ENCODE data around the gene KIAA0232.
A peak's percentile ranks its signal among the peaks of the same experiment; 100 is the strongest.
"Not testable (repeated sequence)": the region's sequence is repeated elsewhere in the genome, so short reads cannot be mapped to it uniquely, and the experiment has no call there.

KIAA0232 gene

DNA sequence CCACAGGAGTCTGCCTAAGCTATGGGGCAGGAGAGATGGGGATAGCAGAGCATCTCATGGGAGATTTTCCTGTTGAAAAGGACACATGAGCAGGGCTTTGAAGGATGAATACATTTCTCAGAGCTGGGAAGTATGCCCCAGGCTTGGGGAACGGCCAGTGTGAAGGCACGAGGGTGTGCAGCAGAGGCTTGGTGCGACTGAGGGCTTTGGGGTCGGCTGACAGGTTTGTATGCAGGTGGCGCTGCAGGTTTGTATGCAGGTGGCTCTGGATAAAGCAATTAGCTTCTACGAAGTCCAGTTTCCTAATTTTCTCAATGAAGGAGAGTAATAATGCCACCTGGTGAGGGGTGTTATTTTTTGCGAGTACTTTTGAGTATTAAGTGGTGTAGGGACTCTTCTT lies 6.8 kb upstream of the KIAA0232 start:
- DNase-seq (ENCODE audit: low read depth, low spot score), result no peak

DNA sequence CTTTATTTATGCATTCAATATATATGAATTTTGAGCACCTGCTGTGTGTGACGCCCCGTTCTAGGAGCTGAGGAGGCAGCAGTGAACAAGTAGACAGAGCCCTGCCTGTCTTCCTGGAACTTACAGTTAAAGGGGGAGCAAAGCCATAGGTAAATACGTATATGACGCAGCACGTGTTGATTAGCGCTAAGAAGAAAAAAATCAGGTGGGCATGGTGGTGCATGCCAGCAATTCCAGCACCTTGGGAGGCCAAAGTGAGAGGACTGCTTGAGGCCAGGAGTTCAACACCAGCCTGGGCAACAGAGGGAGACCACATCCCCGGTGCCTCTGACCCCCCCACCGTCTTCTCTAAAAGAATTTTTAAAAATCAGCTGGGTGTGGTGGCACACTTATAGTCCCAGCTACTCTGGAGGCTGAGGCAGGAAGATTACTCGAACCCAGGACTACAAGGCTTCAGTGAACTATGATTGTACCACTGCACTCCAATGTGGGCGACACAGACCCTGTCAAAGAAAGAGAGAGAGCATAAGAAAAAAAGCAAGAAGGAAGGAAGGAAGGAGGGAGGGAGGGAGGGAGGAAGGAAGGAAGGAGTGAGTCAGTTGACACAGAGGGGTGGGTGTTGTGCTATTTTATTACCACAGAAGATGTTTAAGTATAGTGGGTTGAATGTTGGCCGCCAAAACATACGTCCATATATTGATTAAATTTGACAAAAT lies 5.4 kb upstream of the KIAA0232 start:
- no peak for DNase-seq (ENCODE audit: low read depth, low spot score)

DNA sequence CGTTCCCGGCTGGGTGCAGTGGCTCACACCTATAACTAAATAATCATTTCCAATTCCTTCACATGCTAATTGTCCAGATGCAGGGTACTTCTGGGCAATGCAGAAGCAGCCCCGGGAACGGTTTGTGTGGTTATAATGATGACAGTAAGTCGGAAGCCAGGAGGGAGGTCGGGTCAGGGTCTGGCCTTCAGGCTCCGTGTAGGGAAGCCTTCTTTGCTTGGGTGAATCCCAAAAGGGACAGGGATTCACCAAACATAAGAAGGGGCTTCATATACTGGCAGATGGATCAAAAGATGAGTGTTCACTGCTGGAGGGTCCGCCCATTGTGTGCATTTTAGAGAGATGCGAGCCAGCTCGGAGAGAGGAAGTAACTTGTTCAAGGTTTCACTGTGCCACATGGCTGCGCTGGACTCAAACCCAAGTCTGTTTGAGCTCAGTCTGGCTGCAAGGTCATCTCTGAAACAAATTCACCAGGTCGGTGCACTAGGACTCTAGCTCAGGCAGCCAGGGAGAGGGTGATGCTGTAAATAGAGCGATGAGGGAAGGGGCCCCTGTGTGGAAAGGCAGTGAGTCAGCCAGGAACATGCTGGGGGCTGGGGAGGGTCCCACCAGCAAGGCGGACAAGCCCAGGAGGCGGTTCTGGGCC lies 4.8 kb upstream of the KIAA0232 start:
- no peak for DNase-seq (ENCODE audit: low read depth, low spot score)

DNA sequence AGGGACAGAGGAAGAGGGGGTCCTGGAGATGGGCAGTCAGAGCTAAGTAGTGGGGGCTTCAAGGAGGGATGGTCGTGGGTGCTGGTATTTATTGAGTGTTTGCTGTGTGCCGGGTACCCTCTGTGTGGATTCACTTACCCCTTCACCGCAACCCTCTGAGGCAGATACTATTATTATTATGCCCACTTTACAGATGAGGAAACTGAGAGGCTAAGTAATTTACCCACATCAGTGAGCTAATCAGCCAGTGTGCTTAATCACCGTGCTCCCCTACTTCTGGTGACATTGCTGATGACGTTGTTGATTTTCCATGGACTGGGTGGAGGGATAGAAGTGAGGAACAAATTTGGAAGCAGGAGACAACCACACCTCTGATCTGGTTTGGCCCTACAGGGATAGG lies 4.1 kb upstream of the KIAA0232 start:
- no peak for DNase-seq (ENCODE audit: low read depth, low spot score)

DNA sequence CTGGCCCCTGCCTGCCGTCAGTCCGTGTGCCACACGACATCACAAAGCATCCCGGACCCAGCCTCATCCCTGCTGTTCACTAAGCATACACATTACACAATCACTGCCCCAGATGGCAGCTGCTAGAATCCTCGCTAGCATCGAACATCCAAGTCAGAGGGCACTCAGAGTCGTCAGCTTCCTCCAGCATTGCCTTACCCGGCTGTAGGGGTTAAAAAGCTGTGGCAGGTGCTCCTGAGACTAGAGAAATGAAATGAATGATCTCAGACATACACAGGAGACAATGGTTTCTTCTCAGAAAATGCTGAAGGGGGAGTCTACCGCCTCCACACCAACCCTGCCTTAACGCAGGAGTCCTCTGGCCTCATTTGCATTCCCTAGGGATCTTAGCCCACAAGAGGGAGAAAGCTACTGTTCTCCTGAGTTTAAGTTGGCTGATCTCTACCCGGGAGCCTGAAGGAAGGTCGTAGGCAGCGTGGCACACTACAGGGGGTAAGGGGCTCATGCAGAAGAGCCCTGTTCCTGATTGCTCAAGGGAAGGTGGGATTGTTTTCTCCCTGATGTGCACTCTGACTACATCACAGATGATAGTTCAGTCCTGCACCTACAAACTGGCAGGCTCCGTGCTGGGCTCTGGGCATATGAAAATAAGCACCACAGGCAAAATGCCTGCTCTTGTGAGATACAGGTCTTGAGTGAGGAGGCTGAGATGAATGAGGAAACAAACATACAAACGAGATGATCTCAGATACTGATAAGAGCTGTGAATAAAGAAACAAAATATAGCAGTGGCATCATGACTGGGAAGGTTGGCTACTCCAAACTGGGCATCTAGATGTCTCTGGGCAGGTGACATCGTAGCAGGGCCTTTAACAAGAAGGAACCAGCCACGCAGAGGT lies 2.6 kb upstream of the KIAA0232 start:
- DNase-seq (ENCODE audit: low read depth, low spot score), result no peak

DNA sequence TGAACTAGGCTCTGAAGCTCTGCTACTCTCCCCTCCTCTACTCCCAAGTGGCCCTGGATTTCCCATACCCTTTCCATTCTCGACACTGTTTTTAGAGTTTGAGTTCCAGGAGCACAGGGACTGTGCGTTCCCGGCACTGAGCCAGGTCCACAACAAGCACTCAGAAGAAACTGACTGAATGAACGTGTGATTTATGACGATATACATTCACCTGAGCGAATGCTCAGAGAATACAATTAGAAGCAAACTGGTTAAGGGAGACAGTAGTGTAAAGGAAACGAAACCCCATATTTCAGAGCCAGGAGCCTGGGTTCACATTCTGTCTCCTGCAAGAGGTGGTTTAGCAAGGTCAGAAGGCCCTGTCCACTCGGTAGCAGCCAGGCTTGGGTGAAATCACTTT lies 1.4 kb upstream of the KIAA0232 start:
- DNase-seq (ENCODE audit: low read depth, low spot score), result no peak

DNA sequence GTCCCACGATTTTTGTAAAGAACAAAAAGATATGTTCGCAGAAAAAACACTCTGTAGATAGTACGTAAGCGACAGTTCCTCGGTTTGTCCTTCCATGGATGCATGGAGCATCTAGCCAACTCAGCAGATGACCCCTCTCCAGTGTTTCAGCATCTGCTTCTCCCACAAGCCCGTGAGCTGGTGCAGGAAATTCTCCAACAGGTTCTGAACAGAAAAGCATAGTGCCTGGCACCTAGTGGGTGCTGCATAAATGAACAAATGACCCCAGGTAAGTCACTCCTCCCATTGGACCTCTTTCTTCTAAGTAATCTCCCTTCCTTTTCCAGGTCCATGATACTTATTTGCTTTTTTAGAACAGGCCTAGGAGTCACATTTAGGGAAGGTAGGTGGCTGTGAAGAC lies 966 bp upstream of the KIAA0232 start:
- DNase-seq (ENCODE audit: low read depth, low spot score), result no peak

DNA sequence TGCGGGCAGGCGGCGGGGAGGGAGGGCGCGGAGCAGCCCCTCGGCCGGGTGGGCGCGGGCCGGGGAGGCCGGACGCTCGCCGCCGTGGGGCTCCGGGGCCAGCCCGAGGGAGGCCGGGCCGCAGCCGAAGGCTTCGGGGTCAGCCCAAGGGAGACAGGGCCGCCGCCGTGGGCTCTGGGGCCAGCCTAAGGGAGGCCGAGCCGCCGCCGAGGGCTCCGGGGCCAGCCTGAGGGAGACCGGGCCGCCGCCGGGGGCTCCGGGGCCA lies 251 bp downstream of the KIAA0232 start:
- DNase-seq (ENCODE audit: low read depth, low spot score), result no peak

DNA sequence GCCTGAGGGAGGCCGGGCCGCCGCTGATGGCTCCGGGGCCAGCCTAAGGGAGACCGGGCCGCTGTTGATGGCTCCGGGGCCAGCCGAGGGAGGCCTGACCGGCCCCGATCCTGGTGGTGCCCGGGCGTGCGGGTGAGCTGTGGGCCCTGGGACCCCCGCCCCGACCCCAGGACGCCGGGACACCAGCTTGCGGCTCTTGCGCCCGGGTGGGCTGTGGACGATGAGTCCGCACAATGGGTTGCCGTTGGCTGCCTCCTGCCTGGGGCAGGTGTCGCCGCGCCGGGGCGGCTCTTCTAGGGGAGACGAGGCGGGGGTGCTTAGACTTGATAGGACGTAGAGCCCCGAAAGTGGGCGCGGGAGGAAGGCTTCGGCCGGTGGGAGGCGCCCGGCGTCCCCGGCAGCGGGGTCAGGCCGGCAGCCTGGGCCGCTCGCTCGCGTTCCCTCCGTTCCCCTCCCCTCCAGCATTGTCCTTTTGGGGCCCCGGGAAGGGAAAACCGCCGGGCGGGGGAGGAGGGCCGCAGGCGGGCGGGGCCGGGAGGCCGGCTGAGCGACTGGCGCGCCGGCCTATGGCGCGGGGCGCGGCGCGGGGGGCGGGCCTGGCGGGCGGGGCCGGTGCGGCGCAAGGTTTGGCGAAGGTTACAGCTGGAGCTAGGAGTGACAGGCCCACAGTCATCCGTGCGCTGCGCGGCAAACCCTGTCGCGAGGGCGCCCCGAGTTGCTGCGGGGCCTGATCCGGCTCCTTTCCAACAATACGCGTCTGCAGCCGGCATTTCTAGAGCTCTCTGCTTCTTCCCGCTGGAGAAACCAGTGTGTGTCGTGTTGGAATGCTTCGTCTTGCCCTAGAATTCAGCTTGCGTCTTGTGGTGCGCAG lies 819 bp downstream of the KIAA0232 start:
- DNase-seq (ENCODE audit: low read depth, low spot score), result peak; percentile 74

DNA sequence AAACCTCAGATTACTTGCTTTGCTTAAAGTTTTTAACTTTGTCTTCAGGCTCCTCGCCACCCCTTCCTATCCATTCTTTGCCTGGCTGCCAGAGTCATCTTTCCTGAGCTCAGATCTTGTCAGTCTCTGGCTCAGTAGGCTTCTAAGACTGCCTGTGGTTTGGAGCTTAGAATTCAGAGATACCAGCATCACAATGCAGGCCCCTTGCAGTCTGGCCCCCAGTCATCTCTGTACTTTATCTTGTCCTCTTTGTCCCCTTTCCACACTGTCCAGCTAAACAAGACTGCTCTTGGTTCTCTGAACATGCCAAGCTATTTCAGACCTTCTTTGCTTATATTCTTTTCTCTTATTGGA lies 3.0 kb downstream of the KIAA0232 start:
- DNase-seq (ENCODE audit: low read depth, low spot score), result no peak

DNA sequence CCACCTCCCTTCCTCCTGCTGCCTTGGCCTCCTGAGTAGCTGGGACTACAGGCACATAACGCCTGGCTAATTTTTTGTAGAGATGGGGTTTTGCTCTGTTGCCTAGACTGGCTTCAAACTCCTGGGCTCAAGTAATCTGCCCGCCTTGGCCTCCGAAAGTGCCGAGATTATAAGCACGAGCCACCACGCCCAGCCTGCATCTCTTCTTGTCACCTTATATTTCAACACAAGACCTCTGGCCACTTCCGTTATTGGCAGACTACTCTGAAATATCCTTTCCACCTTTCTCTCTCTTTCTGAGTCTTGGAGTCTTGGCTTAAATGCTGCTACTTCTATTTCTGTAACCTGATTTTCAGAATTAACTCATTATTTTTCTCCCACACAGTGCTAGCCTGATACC lies 5.6 kb downstream of the KIAA0232 start:
- no peak for DNase-seq (ENCODE audit: low read depth, low spot score)

DNA sequence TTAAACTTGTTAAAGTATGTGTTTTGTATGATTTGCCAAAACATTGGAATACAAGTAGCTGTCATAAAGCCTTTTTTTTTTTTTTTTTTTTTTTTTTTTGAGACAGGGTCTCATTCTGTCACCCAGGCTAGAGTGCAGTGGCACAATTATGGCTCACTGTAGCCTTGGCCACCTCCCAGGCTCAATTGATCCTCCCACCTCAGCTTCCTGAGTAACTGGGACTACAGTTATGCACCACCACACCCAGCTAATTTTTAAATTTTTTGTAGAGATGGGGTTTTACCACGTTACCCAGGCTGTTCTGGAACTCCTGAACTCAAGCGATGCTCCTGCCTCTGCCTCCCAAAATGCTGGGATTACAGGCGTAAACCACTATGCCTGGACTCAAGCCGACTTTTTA lies 8.7 kb downstream of the KIAA0232 start:
- not testable (repeated sequence) for DNase-seq (ENCODE audit: low read depth, low spot score)

DNA sequence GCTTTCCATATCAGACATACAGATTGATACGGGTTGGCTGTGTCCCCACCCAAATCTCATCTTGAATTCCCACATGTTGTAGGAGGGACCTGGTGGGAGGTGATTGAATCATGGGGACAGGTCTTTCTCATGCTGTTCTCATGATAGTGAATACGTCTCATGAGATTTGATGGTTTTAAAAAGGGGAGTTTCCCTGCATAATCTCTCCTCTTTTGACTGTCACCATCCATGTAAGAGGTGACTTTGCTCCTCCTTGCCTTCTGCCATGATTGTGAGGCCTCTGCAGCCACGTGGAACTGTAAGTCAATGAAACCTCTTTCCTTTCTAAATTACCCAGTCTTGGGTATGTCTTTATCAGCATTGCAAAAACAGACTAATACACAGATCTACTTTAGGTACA lies 9.3 kb downstream of the KIAA0232 start:
- DNase-seq (ENCODE audit: low read depth, low spot score), result not testable (repeated sequence)

DNA sequence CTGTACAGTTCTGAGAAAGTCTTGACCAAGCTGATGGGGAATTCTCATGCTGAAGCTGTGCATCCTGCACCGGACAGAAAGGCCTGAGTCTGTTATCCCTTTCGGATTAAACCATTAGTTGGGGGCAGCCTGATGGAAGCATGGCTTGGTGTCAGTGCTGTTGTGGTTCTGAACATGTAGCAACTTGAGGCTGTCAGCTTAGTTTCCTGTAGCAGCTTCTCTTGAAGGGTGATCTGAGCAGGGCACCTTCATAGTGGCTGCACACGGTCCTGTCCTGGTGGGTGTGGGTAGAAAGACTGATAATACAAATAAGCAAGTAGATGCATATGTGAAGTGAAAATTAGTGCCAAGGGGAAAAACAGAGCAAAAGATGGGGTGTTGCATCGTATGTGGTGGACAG lies 11.7 kb downstream of the KIAA0232 start:
- no peak for DNase-seq (ENCODE audit: low read depth, low spot score)

DNA sequence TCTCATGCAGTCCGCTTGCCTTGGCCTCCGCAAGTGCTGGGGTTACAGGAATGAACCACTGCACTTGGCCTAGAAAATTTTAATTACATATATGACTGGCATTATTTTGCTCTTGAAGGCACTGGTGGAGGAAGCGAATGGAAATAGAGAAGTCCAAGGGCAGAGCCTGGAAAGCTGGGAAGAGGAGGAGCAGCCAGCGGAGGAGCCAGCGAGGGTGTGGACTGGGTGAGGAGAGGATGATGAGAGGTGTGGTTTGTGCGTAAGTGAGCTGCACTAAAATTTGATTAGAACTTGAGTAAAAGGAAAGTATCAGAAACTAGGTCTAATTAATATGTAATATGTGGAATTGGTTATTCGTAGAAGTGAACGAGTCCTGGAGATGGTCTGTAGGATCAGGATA lies 13.3 kb downstream of the KIAA0232 start:
- DNase-seq (ENCODE audit: low read depth, low spot score), result no peak

DNA sequence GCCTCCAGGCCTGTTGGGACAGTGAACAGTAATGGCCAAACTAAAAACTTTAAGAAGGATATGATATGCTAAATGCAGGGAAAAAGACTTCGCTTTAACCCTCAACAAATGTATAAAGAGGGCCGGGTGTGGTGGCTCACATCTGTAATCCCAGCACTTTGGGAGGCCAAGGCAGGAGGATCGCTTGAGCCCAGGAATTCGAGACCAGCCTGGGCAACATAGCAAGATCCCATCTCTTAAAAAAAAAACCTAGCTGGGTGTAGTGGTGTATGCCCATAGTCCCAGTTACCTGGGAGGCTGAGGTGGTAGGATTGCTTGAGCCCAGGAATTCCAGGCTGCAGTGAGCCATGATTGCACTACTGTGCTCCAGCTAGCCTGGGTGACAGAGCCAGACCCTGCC lies 14.8 kb downstream of the KIAA0232 start:
- DNase-seq (ENCODE audit: low read depth, low spot score), result not testable (repeated sequence)

DNA sequence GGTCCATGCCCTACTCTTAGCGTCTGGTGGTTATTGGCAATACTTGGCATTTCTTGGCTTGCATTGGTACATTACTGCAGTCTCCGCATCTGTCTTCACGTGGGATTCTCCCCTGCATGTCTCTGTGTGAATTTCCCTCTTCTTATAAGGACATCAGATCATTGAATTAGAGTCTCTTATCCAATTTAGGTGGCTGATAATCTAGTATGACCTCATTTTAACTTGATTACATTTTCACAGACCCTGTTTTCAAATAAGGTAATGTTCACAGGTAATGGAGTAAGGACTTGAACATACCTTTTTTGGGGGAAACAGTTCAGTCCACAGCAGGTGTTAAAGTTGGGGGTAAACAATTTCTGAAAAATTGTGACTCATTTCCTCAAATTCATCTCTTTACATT lies 16.6 kb downstream of the KIAA0232 start:
- DNase-seq (ENCODE audit: low read depth, low spot score), result no peak

DNA sequence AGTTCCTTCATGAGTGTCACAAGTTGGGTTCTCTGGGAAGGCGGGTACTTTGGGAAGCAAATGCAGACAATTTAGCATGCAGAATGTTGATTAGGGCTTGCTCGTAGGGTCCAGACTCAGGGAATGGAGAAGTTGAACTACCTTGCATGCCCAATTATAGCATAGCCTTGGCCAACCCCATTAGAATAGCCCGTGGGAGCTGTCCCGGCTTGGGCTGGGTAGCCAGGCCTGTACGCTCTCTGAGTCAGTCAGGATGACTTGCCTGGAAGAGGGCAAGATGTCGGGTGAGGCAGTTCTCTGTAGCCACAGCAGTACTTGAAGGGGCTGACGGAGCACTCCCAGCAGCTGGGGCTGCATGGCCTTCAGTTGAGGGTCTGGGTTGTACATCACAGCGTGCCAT lies 19.5 kb downstream of the KIAA0232 start:
- DNase-seq (ENCODE audit: low read depth, low spot score), result no peak

DNA sequence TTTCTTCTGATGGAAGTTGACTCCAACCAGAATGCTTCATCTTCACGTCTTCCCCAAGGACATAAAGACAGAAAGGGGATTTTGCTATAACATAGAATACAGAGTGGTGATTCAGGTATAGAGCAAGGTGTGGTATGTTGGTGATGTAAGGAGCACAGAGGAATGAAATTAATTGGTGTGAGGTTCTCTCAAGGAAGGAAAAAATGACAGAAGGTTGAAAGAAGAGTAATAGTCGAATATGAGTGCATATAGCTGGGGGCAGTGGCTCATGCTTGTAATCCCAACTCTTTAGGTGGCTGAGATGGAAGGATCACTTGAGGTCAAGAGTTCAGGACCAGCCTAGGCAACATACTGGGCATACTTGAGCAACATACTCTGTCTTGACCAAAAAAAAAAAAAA lies 20.1 kb downstream of the KIAA0232 start:
- DNase-seq (ENCODE audit: low read depth, low spot score), result no peak

DNA sequence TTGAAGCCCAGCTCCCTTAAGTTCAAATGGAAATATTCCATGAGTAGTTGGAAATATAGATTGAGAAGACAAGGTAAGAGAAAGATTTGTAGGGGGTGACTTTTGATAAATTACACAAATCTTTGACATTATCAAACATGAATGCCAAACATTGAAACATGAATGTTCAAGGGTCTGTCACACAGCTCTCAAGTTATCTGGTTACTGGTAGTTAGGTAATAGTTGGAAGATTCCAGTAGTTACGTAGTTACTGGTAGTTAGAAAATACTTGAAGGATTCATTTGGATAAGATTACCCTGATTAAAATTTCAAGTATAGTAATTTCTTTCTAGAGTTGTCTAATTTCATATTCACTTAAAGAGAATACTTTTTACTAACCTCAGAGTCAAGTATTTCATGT lies 20.7 kb downstream of the KIAA0232 start:
- no peak for DNase-seq (ENCODE audit: low read depth, low spot score)

DNA sequence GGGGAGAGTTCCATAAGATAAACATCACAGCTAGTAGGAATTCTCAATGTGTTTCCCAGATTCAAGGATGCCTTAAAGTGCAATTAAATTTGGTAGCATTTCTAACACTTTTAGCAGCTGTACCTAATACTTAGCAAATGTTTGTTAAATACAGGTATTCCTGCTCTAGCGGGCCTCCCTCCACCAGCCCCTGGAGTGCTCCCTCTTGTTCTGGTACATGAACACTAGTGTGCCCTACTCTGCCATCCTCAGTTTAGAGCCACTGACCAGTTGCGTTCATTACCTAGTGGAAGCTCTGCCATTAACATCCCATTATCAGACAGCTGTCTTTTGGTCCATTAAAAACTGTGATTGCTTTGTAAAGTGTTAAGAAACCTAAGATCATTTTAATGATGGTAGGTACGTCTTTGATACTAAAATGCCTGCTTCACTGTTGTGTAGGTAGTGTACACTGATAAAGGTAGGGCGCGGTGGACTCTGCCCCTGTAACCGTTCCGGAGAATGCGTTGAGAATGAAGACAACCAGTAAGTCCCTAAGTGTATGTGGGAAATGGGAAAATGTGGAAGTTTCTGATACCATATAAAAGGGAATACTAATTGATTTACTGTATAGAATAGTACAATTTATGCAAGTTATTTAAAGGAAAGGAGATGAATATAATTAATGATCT lies 21.7 kb downstream of the KIAA0232 start:
- DNase-seq (ENCODE audit: low read depth, low spot score), result no peak
